ENCODE measurements around the gene RAD50.

DNA sequence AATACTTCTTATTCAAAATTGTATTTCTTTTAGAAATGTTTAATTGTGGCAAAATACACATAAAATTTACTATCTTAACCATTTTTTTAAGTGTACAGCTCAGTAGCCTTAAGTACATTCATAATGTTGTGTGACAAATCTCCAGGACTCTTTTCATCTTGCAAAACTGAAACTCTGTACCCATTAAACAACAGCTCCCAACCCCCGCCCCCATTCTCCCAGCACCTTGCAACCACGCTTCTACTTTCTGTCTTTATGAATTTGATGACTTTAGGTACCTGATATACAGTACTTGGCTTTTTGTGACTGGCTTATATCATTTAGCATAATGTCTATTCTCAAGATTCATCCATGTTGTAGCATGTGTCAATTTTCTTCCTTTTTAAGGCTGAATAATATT, 10.7 kb upstream of the RAD50 start:
- TF ChIP-seq, protein P1, sequence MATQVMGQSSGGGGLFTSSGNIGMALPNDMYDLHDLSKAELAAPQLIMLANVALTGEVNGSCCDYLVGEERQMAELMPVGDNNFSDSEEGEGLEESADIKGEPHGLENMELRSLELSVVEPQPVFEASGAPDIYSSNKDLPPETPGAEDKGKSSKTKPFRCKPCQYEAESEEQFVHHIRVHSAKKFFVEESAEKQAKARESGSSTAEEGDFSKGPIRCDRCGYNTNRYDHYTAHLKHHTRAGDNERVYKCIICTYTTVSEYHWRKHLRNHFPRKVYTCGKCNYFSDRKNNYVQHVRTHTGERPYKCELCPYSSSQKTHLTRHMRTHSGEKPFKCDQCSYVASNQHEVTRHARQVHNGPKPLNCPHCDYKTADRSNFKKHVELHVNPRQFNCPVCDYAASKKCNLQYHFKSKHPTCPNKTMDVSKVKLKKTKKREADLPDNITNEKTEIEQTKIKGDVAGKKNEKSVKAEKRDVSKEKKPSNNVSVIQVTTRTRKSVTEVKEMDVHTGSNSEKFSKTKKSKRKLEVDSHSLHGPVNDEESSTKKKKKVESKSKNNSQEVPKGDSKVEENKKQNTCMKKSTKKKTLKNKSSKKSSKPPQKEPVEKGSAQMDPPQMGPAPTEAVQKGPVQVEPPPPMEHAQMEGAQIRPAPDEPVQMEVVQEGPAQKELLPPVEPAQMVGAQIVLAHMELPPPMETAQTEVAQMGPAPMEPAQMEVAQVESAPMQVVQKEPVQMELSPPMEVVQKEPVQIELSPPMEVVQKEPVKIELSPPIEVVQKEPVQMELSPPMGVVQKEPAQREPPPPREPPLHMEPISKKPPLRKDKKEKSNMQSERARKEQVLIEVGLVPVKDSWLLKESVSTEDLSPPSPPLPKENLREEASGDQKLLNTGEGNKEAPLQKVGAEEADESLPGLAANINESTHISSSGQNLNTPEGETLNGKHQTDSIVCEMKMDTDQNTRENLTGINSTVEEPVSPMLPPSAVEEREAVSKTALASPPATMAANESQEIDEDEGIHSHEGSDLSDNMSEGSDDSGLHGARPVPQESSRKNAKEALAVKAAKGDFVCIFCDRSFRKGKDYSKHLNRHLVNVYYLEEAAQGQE (IDR thresholded peaks at IDR 0.05; ENCODE audit: insufficient read depth in 1 of 2, low read depth in 2 of 2, low read length in 2 of 2), result no peak
- TF ChIP-seq FOXP2 (optimal IDR thresholded peaks at IDR 0.05; ENCODE audit: borderline replicate concordance, extremely low read depth, extremely low read length, insufficient read depth) (no peak), POLR2AphosphoS5 (IDR thresholded peaks at IDR 0.05; ENCODE audit: low read depth, low read length) (no peak), TAF1 (IDR thresholded peaks at IDR 0.05; ENCODE audit: borderline replicate concordance, insufficient read depth, low read length) (no peak)

All from PFSK-1 (cell line).